Stimulated activated CD8-positive, alpha-beta memory T cell treated with anti-CD3 and anti-CD28 coated beads, Interleukin-7, amount 100 ng/mL, for 48 hours (primary cell): ENCODE data around the gene PAF1.
"Not testable (repeated sequence)": the region's sequence is repeated elsewhere in the genome, so short reads cannot be mapped to it uniquely, and the experiment has no call there.

Source experiments
- DNase-seq, 2 donors: peaks; one replicate each; pipeline ENCODE4 v3.0.0-alpha.2; 2020; ENCODE audit warnings: low read depth in 1 of 2; ENCODE audit errors: extremely low read depth in 1 of 2

The PAF1 gene

GRCh38 chr19:39384839-39385568 lies 5.9 kb downstream of the PAF1 start:
- DNase-seq, result no peak

GRCh38 chr19:39382991-39383828 lies 7.7 kb downstream of the PAF1 start:
- no peak for DNase-seq

DNA sequence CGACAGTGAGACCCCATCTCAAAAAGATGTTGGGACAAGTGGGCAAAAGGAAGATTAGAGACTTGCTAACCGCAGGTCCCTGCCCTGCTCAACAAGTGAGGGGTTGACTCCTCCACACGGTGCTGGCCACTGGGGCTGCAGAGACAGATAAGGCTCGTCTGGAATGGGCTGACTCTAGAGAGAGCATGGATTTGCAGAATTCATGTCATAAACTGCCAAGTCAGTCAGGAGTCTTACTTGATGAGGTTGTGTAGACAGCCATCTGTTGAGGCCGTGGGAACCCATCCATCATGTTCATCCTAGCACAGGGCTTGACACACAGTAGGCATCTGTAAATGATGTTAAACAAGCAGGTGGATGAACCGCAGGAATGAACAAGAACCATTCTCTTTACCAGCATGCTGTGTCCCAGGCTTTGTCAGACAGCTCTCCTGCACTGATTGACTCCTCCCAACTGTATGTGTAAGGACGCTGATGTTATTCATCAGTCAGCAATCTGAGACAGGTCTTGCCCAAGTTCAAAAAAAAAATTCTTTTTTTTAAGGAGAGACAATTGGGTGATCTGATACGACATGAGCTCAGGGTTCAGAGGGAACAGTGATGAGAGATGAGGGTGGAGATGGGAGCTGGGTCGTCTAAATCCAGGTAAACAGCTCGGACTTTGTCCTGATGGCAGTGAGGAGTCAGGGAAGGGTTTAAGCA lies 8.8 kb downstream of the PAF1 start:
- DNase-seq, result no peak

DNA sequence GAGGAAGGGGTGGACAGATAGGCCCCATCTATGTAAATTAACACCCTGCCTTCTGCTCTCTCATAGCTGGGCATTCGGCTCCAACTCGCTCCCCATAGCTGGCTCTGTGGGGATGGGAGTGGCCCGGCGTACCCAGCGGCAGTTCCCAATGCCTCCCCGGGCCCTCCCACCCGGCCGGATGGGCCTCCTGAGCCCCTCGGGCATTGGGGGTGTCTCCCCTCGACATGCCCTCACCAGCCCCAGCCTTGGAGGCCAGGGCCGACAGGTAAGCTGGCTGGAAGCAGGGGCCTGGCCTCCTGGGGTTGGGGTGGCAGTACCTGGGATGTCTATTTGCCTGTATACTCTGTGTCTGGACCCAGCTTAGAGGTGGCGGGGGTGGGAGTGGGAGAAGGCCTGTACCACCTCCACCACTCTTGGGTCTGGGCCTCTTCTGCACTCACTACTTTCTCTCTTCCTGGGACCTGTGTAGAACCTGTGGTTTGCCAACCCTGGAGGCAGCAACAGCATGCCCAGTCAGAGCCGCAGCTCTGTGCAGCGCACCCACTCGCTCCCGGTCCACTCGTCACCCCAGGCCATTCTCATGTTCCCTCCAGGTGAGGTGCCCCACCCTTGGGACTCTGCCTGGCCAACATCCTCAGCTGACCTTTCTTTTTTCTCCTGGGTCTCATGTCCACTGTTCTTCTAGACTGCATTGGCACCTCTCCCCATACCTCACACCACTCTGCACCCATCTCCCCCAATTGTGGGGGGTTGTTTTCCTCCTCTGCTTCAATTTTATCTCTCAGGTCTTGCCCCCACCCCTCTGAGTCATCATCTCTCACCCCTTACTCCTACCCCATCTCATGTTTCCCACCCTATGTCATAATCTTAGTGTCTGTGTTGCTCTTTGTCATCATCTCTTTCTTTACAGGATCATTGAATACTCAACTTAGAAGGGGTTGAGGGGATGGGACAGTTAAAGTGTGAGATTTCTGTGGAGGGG lies 10.1 kb downstream of the PAF1 start:
- DNase-seq, result no peak

DNA sequence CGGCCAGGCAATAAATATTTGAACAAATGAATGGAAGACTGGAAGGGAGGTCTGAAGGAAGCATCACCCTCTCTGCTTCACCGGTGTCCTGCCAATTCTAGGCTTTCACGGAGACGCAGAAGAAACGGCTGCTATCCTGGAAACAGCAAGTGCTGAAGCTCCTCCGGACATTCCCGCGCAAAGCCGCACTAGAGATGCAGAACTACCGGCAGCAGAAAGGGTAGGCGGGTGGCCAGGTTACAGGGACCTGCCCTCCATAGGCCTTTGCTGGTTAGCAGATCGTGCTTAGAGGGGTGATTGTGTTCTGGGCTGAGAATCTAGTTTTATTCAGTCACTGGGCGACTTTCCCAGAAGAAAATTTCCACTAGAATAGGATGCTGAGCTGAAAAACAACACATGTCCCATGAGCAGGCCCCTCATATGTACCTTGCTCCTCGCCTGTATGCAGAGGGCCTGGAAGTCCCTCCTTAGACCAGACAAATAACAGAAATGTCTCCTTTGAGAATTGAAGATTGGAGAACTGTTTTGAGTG lies 11.0 kb downstream of the PAF1 start:
- no peak for DNase-seq

DNA sequence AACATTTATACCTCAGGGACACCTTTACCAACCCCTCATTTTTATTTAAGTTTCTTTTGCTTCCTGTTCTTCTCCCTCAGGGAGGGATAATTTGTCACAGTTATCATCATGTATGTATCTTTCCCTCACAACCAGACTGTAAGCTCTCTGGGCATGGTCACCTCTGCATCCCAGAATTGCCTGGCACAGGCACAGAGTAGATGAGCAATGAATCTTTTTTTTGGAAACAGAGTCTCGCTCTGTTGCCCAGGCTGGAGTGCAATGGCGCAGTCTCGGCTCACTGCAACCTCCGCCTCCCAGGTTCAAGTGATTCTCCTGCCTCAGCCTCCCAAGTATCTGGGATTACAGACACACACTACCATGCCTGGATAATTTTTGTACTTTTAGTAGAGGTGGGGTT lies 11.5 kb downstream of the PAF1 start:
- not testable (repeated sequence) for DNase-seq

DNA sequence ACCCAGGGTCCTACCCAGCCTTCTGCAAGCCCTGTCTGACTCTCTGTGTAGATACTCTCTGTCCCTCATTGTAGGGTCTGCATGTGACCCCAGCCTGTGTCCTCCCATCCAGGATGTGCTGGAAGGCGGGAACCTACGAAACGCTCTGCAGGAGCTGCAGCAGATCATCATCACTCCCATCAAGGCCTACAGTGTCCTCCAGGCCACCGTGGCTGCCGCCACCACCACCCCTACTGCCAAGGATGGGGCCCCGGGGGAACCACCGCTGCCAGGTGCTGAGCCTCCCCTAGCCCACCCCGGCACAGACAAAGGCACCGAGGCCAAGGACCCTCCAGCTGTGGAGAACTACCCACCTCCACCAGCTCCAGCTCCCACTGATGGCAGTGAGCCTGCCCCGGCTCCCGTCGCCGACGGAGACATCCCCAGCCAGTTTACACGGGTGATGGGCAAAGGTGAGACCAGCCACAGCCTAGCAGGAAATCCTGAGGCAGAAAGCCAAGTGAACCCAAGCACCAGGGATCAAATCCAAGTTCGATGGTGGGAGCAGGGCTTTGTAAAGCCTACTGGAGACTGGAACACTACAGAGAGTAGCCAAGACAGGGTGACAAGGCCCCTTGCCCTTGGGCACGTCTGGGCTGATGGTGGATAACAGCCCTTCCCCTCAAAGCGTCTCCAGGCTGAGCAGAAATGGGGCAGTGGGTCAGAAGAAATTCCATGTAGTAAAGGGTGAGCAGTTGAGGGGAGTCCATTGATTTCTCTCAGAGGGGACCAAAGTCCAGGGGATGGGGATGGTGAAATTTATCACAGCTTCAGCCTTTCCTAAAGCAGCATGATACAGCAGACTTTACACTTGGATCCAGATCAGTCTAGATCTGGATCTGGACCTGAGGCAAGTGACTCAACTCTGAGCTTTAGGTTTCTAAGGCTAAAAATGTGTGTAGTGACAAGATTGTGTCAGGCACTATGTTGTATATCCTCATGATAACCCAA lies 13.2 kb downstream of the PAF1 start:
- DNase-seq, result no peak

- DNase-seq, result no peak
Measured at GRCh38 chr19:39375929-39376328, 15.0 kb downstream of the PAF1 start.

DNA sequence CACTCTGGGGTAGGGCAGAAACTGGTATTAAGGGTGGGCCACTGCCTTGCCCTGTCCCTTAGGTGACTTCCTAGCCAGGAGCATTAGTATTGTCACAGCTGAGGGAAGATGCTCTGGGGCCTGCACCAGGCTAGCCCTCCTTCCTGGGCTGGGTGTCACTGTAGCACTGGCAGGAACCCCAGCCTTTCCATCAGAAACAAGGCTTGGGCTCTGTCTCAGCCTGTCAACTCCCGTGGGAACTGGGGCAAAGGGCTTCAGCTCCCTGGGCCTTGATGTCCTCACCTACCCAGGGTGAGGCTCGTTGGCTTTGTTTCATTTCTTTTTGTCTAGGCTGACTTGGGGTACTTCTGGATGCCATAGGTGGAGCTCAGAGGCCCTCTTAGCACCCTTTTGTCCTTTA lies 18.0 kb downstream of the PAF1 start:
- DNase-seq, result no peak

- no peak for DNase-seq
Measured at GRCh38 chr19:39372047-39372802, 18.7 kb downstream of the PAF1 start.

GRCh38 chr19:39370735-39371134 lies 20.2 kb downstream of the PAF1 start:
- DNase-seq, result no peak

DNA sequence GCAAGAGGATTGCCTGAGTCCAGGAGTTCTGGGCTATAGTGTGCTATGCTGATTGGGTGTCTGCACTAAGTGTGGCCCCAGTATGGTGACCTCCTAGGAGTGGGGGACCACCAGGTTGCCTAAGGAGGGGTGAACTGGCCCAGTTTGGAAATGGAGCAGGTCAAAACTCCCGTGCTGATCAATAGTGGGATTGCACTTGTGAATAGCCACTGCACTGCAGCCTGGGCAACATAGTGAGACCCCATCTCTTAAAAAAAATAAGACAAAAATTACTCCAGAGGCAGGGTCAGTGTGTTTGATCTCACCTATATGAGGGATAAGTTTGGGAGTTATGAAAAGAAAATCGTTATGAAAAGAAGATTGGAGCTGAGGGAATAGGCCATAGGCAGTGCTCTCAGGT lies 21.7 kb downstream of the PAF1 start:
- DNase-seq, result no peak

DNA sequence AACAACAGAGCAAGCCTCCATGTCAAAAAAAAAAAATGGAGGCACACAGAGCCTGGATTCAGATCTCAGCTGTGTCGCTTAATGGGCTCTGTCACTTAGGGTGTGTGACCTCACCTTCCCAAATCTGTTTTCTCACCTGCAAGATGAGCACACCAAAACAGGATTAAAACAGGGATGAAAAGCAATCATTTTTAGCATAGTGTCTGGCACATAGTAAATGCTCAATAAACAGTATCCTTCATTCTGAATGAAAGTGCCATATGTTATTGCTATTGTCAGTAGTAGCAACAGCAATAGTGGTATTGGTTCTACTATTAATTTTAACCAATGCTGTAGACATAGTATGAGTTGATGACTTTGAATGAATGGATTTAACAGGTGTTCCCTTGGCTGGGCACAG lies 25.4 kb downstream of the PAF1 start:
- no peak for DNase-seq

GRCh38 chr19:39363901-39364457 lies 26.9 kb downstream of the PAF1 start:
- DNase-seq, result no peak

DNA sequence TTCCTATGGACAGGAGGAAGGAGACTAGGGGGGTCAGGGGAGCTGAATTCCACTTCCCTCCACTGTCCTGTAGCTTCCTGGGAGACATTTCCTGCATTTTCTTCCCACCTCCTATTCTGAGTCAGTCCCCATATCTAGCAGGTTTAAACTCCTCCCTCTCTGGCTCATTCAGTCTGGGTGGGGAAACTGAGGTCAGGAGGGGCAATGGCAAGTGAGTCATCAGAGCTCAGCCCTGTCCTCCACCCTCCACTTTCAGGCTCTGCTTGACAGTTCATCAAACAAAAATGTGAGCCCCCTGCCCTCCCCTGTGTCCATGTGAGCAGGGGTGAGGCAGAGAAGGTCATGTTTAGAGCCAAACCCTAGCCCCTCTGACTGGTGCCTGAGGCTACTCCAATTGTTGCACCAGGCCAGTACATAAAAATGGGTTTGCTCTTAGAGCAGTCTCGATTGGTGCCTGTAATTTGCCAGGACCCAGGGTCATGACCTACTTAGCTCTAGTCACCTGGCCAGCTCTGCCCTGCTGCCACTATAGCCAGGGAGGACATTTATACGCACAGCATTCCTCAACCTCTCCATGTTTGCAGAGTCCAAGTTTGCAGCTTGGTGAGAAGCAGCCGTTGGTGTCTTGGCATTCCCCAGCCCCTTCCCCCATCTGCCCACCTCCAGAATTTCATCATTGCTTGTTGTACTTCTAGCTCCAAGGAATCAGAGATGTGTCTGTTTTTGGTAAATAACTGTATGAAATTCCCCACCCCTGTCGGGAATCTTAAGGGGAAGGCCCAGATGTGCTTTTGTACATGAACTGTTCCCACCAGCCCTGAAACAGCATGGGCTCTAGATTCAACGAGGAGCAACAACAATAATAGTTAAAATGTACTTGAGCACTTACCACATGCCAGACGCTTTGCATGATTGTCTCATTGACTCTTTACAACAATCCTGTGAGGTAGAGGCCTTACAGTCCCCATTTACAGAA lies 27.9 kb downstream of the PAF1 start:
- no peak for DNase-seq

- DNase-seq, result no peak
Measured at GRCh38 chr19:39360599-39360998, 30.3 kb downstream of the PAF1 start.

GRCh38 chr19:39359026-39359425 lies 31.9 kb downstream of the PAF1 start:
- DNase-seq, result no peak
